Naive thymus-derived CD8-positive, alpha-beta T cell (primary cell): ENCODE measurements around the gene CST8. TPM values are rescaled to one million over a fixed set of nuclear protein-coding genes. Genes with fewer than 3 reads are reported as not detected.

Experiments
- ATAC-seq, 2 donors: fragments of 150-1000 bp; cut with Tn5 transposase in 1 of 2; sonication (Bioruptor Pico), chemical (Tn5 transposase) in 1 of 2; 1 replicate in 1 of 2; 2 replicates in 1 of 2; pipeline ENCODE4 v1.10.0; 2021; ENCODE audit warnings: mild to moderate bottlenecking in 2 of 2, moderate library complexity in 2 of 2
- POLR2A ChIA-PET: fragments of 350-600 bp; sonication (Branson Sonifier 250); formaldehyde crosslinking; loops from one replicate; lab custom pipeline; 2021; ENCODE audit warnings: antibody characterized with exemption; lab: Charles Lee
- DNase-seq, 10 donors: peaks; one replicate each; pipeline versions ENCODE4 v3.0.0 to v3.0.0-alpha.2; 2020 to 2022
- H3K27ac Mint-ChIP-seq, 10 donors: one replicate each; pipeline ENCODE4 v1.8.0; 2020 to 2022; ENCODE audit warnings: mild to moderate bottlenecking in 10 of 10, mixed read lengths in 10 of 10, moderate library complexity in 4 of 10, inconsistent platforms in 1 of 10
- H3K27me3 Mint-ChIP-seq, 5 donors: one replicate each; pipeline ENCODE4 v1.8.0; 2021 to 2022; ENCODE audit warnings: mixed read lengths in 5 of 5
- H3K36me3 Mint-ChIP-seq, 3 donors: one replicate each; pipeline ENCODE4 v1.8.0; 2020 to 2022; ENCODE audit warnings: mixed read lengths in 3 of 3, mild to moderate bottlenecking in 2 of 3, inconsistent platforms in 1 of 3
- H3K4me1 Mint-ChIP-seq, 4 donors: one replicate each; pipeline ENCODE4 v1.8.0; 2021 to 2022; ENCODE audit warnings: mixed read lengths in 4 of 4
- H3K4me3 Mint-ChIP-seq, 10 donors: one replicate each; pipeline ENCODE4 v1.8.0; 2020 to 2022; ENCODE audit warnings: mild to moderate bottlenecking in 10 of 10, mixed read lengths in 10 of 10, moderate library complexity in 6 of 10, inconsistent platforms in 1 of 10
- H3K9me3 Mint-ChIP-seq, 9 donors: one replicate each; pipeline ENCODE4 v1.8.0; 2020 to 2022; ENCODE audit warnings: mixed read lengths in 9 of 9, mild to moderate bottlenecking in 3 of 9, inconsistent platforms in 1 of 9, moderate library complexity in 1 of 9
- polyA plus RNA-seq, 3 donors: library from polyadenylated mRNA; unstranded; fragments of 300-500 nt; fragmentation: Illumina TruSeq; gene quantifications; one replicate each; pipeline ENCODE4 v1.2.3, GENCODE V29; 2021
- total RNA-seq, 8 experiments: library from RNA in 2 of 8; stranded (reverse) in 2 of 8; gene quantifications; one replicate each; pipeline ENCODE4 v1.2.3 and lab custom pipeline; 2021 to 2026

Gene CST8
- not detected for total RNA-seq
- polyA plus RNA-seq = not detected
- 0 reads per million in 6 experiments for total RNA-seq (lab: John Stamatoyannopoulos, UW)

- peaks cover 0 to 4% (median under 1%) of the 10 kb centered on the region in 9 donors for H3K9me3 Mint-ChIP-seq
- ATAC-seq (no peak), DNase-seq (no peak)
- no peaks in the 10 kb centered on the region for H3K27me3 Mint-ChIP-seq
- POLR2A ChIA-PET = no interaction called here
- peaks cover 0 to 3% (median under 1%) of the 10 kb centered on the region in 4 donors for H3K4me1 Mint-ChIP-seq
- H3K36me3 Mint-ChIP-seq = no peaks in the 10 kb centered on the region
- no peak within 1 kb of the TSS for H3K4me3 Mint-ChIP-seq
- H3K27ac Mint-ChIP-seq = peak within 1 kb of the TSS in 1 of 10 donors; percentile 35
Measured at GRCh38 chr20:23490817-23491216, at the start of gene CST8. Gene CST8, plus strand, starts transcription at chr20:23491117. Its CDS starts 551 bp downstream, at chr20:23491668.

GRCh38 chr20:23441850-23442313 is 49.0 kb upstream of the CST8 start:
- no peak overlapping the region for H3K27ac Mint-ChIP-seq
- no peaks in the 10 kb centered on the region for H3K4me1 Mint-ChIP-seq
- H3K27me3 Mint-ChIP-seq = no peaks in the 10 kb centered on the region
- DNase-seq (peak; percentile 19 to 76 (median 54)), ATAC-seq (peak; percentile 77 to 78)
- no peaks in the 10 kb centered on the region for H3K36me3 Mint-ChIP-seq
- no peak overlapping the region for H3K4me3 Mint-ChIP-seq
- no peaks in the 10 kb centered on the region for H3K9me3 Mint-ChIP-seq
- POLR2A ChIA-PET = no interaction called here

GRCh38 chr20:23442436-23442835 is 48.5 kb upstream of the CST8 start:
- DNase-seq = no peak
- Mint-ChIP-seq H3K27me3 (no peaks in the 10 kb centered on the region), H3K36me3 (no peaks in the 10 kb centered on the region), H3K4me3 (no peak overlapping the region), H3K27ac (no peak overlapping the region), H3K9me3 (no peaks in the 10 kb centered on the region), H3K4me1 (no peaks in the 10 kb centered on the region)
- ATAC-seq = no peak
- POLR2A ChIA-PET = no interaction called here

- no peak for ATAC-seq
- no peak for DNase-seq
- Mint-ChIP-seq H3K4me3 (no peak overlapping the region), H3K27ac (peak overlapping the region in 2 of 10 donors; percentile 12 to 39), H3K9me3 (no peaks in the 10 kb centered on the region), H3K4me1 (peaks cover 0 to 7% (median 0%) of the 10 kb centered on the region in 4 donors), H3K36me3 (no peaks in the 10 kb centered on the region), H3K27me3 (no peaks in the 10 kb centered on the region)
- POLR2A ChIA-PET = no interaction called here
Measured at GRCh38 chr20:23444859-23445258, 46.1 kb upstream of the CST8 start.

- Mint-ChIP-seq H3K36me3 (no peaks in the 10 kb centered on the region), H3K27me3 (no peaks in the 10 kb centered on the region), H3K4me3 (no peak overlapping the region), H3K9me3 (no peaks in the 10 kb centered on the region), H3K4me1 (peaks cover 0 to 10% (median 0%) of the 10 kb centered on the region in 4 donors), H3K27ac (peak overlapping the region in 1 of 10 donors; percentile 34)
- POLR2A ChIA-PET = no interaction called here
- DNase-seq = no peak
- ATAC-seq = no peak
Measured at GRCh38 chr20:23445596-23446217, 45.2 kb upstream of the CST8 start.

- H3K4me3 Mint-ChIP-seq = no peak overlapping the region
Measured at GRCh38 chr20:23446505-23446904, 44.4 kb upstream of the CST8 start.

GRCh38 chr20:23448167-23448566 is 42.8 kb upstream of the CST8 start:
- H3K9me3 Mint-ChIP-seq = no peaks in the 10 kb centered on the region
- no peak for ATAC-seq

More at GRCh38 chr20:23446505-23446904, 44.4 kb upstream of the CST8 start:
- Mint-ChIP-seq H3K36me3 (no peaks in the 10 kb centered on the region), H3K27me3 (no peaks in the 10 kb centered on the region), H3K4me1 (peaks cover 0 to 10% (median 0%) of the 10 kb centered on the region in 4 donors), H3K9me3 (no peaks in the 10 kb centered on the region), H3K27ac (no peak overlapping the region)
- ATAC-seq (no peak), DNase-seq (no peak)
- POLR2A ChIA-PET = no interaction called here

GRCh38 chr20:23449421-23449820 is 41.5 kb upstream of the CST8 start:
- POLR2A ChIA-PET = no interaction called here
- Mint-ChIP-seq H3K27ac (peak overlapping the region in 2 of 10 donors; percentile 27 to 53), H3K4me3 (no peak overlapping the region), H3K4me1 (peaks cover 0 to 10% (median 0%) of the 10 kb centered on the region in 4 donors), H3K36me3 (no peaks in the 10 kb centered on the region), H3K27me3 (no peaks in the 10 kb centered on the region), H3K9me3 (no peaks in the 10 kb centered on the region)
- DNase-seq (no peak), ATAC-seq (no peak)

More at GRCh38 chr20:23448167-23448566, 42.8 kb upstream of the CST8 start:
- Mint-ChIP-seq H3K27me3 (no peaks in the 10 kb centered on the region), H3K36me3 (no peaks in the 10 kb centered on the region), H3K4me3 (no peak overlapping the region), H3K27ac (no peak overlapping the region), H3K4me1 (peaks cover 0 to 10% (median 0%) of the 10 kb centered on the region in 4 donors)
- POLR2A ChIA-PET = no interaction called here
- DNase-seq = no peak

GRCh38 chr20:23450877-23451276 is 40.0 kb upstream of the CST8 start:
- ATAC-seq (no peak), DNase-seq (no peak)
- no peak overlapping the region for H3K4me3 Mint-ChIP-seq
- H3K4me1 Mint-ChIP-seq = peaks cover 2 to 17% (median 5%) of the 10 kb centered on the region in 4 donors
- no peaks in the 10 kb centered on the region for H3K9me3 Mint-ChIP-seq
- H3K27me3 Mint-ChIP-seq = no peaks in the 10 kb centered on the region
- no peaks in the 10 kb centered on the region for H3K36me3 Mint-ChIP-seq
- H3K27ac Mint-ChIP-seq = peak overlapping the region in 3 of 10 donors; percentile 7 to 13 (median 12)
- POLR2A ChIA-PET = no interaction called here

- Mint-ChIP-seq H3K4me3 (no peak overlapping the region), H3K9me3 (no peaks in the 10 kb centered on the region), H3K36me3 (no peaks in the 10 kb centered on the region), H3K4me1 (peaks cover 13 to 29% (median 17%) of the 10 kb centered on the region in 4 donors), H3K27me3 (no peaks in the 10 kb centered on the region), H3K27ac (no peak overlapping the region)
- POLR2A ChIA-PET = no interaction called here
- no peak for ATAC-seq
- no peak for DNase-seq
Measured at GRCh38 chr20:23451956-23452487, 38.9 kb upstream of the CST8 start.

- peaks cover 14 to 34% (median 20%) of the 10 kb centered on the region in 4 donors for H3K4me1 Mint-ChIP-seq
- H3K36me3 Mint-ChIP-seq = no peaks in the 10 kb centered on the region
- ATAC-seq (no peak), DNase-seq (no peak)
- no peaks in the 10 kb centered on the region for H3K27me3 Mint-ChIP-seq
- H3K27ac Mint-ChIP-seq = peak within 1 kb of the TSS in 2 of 10 donors; percentile 37 to 45
- POLR2A ChIA-PET = no interaction called here
- H3K4me3 Mint-ChIP-seq = no peak within 1 kb of the TSS
- no peaks in the 10 kb centered on the region for H3K9me3 Mint-ChIP-seq
Measured at GRCh38 chr20:23452776-23453175, 38.1 kb upstream of the CST8 start, which contains the start of gene CST11. Gene CST11, minus strand, starts transcription at chr20:23452876. Its CDS starts 65 bp downstream, at chr20:23452811.

- no peak for DNase-seq
- Mint-ChIP-seq H3K36me3 (no peaks in the 10 kb centered on the region), H3K4me1 (peaks cover 14 to 40% (median 20%) of the 10 kb centered on the region in 4 donors)
Measured at GRCh38 chr20:23453549-23454543, 37.1 kb upstream of the CST8 start.

More at GRCh38 chr20:23453549-23454543, 37.1 kb upstream of the CST8 start:
- POLR2A ChIA-PET = no interaction called here
- Mint-ChIP-seq H3K4me3 (no peak overlapping the region), H3K27me3 (no peaks in the 10 kb centered on the region), H3K9me3 (no peaks in the 10 kb centered on the region), H3K27ac (peak overlapping the region in 1 of 10 donors; percentile 37)
- no peak for ATAC-seq
